Neural progenitor cell (in vitro differentiated cells): Measurements from ENCODE around the gene ZNF385C. TPM values are rescaled to one million over a fixed set of nuclear protein-coding genes. Genes with fewer than 3 reads are reported as not detected.

Experiments
- DNase-seq: peaks from one replicate; pipeline ENCODE4 v3.0.0-alpha.2; 2016; ENCODE audit warnings: low spot score
- H2AFZ ChIP-seq: fragments of 200-600 bp; sonication (generic); replicated peaks from 2 replicates; pipeline ENCODE4 v1.6.1; 2016; ENCODE audit warnings: antibody characterized with exemption
- H3F3A ChIP-seq: fragments of 200-600 bp; sonication (generic); 2 replicates; pipeline ENCODE4 v1.6.1; 2016; ENCODE audit warnings: antibody characterized with exemption, low read depth
- H3K27ac ChIP-seq: fragments of 200-600 bp; sonication (generic); 2 replicates; pipeline ENCODE4 v1.5.1; 2016; ENCODE audit warnings: mild to moderate bottlenecking
- H3K27me3 ChIP-seq: fragments of 200-600 bp; sonication (generic); 2 replicates; pipeline ENCODE4 v1.6.1; 2016; ENCODE audit warnings: mild to moderate bottlenecking, moderate library complexity
- H3K36me3 ChIP-seq: fragments of 200-600 bp; sonication (generic); 2 replicates; pipeline ENCODE4 v1.5.1; 2016
- H3K4me1 ChIP-seq: fragments of 200-600 bp; sonication (generic); 2 replicates; pipeline ENCODE4 v1.6.1; 2016; ENCODE audit warnings: mixed run types
- H3K4me2 ChIP-seq: fragments of 200-600 bp; sonication (generic); 2 replicates; pipeline ENCODE4 v1.6.1; 2016
- H3K4me3 ChIP-seq: fragments of 200-600 bp; sonication (generic); 2 replicates; pipeline ENCODE4 v1.5.1; 2016
- H3K79me2 ChIP-seq: fragments of 200-600 bp; sonication (generic); 2 replicates; pipeline ENCODE4 v1.6.1; 2016; ENCODE audit warnings: low read depth
- H3K9ac ChIP-seq: fragments of 200-600 bp; sonication (generic); 2 replicates; pipeline ENCODE4 v1.6.1; 2016
- H3K9me3 ChIP-seq: fragments of 200-600 bp; sonication (generic); 2 replicates; pipeline ENCODE4 v1.5.1; 2016; ENCODE audit warnings: low read depth
- H4K20me1 ChIP-seq: fragments of 200-600 bp; sonication (generic); 2 replicates; pipeline ENCODE4 v1.6.1; 2016; ENCODE audit warnings: low read depth
- H3K27ac Mint-ChIP-seq: 3 replicates; pipeline ENCODE4 v1.8.0; 2021; ENCODE audit warnings: mixed read lengths
- H3K27me3 Mint-ChIP-seq: 2 replicates; pipeline ENCODE4 v1.8.0; 2022; ENCODE audit warnings: low read depth, mild to moderate bottlenecking, inconsistent platforms, moderate library complexity, mixed read lengths; ENCODE audit not compliant: insufficient read depth
- H3K36me3 Mint-ChIP-seq: 3 replicates; pipeline ENCODE4 v1.8.0; 2021; ENCODE audit warnings: mixed read lengths
- H3K4me1 Mint-ChIP-seq: 3 replicates; pipeline ENCODE4 v1.8.0; 2021; ENCODE audit warnings: mixed read lengths
- H3K4me3 Mint-ChIP-seq: 3 replicates; pipeline ENCODE4 v1.8.0; 2021; ENCODE audit warnings: mild to moderate bottlenecking, moderate library complexity, mixed read lengths
- H3K9me3 Mint-ChIP-seq: 3 replicates; pipeline ENCODE4 v1.8.0; 2020; ENCODE audit warnings: mixed read lengths
- EZH2 ChIP-seq: fragments of 200-600 bp; sonication (generic); IDR thresholded peaks from 2 replicates; pipeline ENCODE4 v1.6.1; 2017; ENCODE audit warnings: antibody characterized with exemption, mild to moderate bottlenecking, moderate library complexity
- EZH2phosphoT487 ChIP-seq: fragments of 200-600 bp; sonication (generic); IDR thresholded peaks from 2 replicates; pipeline ENCODE4 v1.6.1; 2017; ENCODE audit warnings: antibody characterized with exemption
- total RNA-seq: library from RNA; depleted of rRNA; stranded (reverse); fragments of >200 nt; gene quantifications from 2 replicates; pipeline ENCODE4 v1.2.3, GENCODE V29; 2015; ENCODE audit warnings: low replicate concordance
- TF ChIP-seq, protein P1 (sequence below): fragments of 200-600 bp; sonication (generic); IDR thresholded peaks from 2 replicates; pipeline ENCODE4 v1.5.1; 2017; ENCODE audit warnings: antibody characterized with exemption, mild to moderate bottlenecking

Gene ZNF385C
- total RNA-seq, 1 donor from 2014 or later = 5.0 TPM

DNA sequence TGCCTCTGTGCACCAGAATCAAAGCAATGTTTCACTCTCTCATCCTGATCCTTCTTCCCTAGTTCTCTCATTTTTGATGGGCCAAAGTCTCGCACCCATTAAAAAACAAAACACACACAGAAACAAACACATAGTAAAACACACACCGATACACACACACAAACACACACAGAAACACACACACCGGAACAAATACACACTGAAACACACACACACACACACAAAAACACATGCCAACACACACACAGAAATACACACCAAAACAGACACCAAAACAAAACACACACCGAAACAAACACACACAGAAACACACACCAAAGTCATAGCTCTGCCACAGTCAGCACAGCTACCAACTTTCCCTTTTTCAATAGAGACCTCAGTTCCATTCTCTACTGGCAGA lies 33.0 kb upstream of the ZNF385C start:
- peaks cover 14% of the 10 kb centered on the region for H3K79me2 ChIP-seq
- H3K27me3 Mint-ChIP-seq = peaks cover 8% of the 10 kb centered on the region

DNA sequence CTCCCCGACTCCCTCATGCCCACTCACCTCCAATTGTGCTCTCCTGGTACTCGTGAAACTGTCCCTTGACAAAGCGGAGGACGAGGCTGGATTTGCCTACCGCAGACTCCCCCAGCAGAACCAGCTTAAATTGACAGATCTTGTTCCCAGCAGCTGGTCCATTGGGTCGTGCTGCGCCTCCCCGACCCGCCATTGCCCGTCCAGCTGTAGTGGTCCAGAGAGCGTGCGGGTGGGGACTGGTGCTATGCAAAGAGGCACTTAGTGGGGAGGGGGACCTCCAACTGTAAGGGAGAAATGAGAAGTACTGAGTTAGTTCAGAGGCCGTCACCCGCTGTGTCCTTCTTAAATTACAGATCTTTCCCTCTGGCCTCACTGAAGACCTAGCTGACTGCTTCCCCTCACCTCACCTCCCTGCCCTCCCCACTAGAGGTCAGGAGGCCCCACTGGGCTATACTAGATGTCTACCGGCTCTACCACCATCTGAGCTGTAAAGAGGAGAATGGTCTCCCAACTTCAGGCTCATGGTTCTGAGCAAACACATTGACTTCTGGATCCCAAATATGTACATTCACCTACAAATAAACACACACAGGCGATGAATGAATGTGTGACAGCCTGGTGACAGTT lies 32.1 kb upstream of the ZNF385C start:
- Mint-ChIP-seq H3K4me1 (peaks cover 14% of the 10 kb centered on the region), H3K9me3 (no peaks in the 10 kb centered on the region), H3K27ac (no peak overlapping the region), H3K27me3 (peaks cover 8% of the 10 kb centered on the region), H3K36me3 (peaks cover 20% of the 10 kb centered on the region), H3K4me3 (no peak overlapping the region)
- no peak for TF ChIP-seq EZH2phosphoT487
- no peak for TF ChIP-seq EZH2
- TF ChIP-seq, protein P1, sequence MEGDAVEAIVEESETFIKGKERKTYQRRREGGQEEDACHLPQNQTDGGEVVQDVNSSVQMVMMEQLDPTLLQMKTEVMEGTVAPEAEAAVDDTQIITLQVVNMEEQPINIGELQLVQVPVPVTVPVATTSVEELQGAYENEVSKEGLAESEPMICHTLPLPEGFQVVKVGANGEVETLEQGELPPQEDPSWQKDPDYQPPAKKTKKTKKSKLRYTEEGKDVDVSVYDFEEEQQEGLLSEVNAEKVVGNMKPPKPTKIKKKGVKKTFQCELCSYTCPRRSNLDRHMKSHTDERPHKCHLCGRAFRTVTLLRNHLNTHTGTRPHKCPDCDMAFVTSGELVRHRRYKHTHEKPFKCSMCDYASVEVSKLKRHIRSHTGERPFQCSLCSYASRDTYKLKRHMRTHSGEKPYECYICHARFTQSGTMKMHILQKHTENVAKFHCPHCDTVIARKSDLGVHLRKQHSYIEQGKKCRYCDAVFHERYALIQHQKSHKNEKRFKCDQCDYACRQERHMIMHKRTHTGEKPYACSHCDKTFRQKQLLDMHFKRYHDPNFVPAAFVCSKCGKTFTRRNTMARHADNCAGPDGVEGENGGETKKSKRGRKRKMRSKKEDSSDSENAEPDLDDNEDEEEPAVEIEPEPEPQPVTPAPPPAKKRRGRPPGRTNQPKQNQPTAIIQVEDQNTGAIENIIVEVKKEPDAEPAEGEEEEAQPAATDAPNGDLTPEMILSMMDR = no peak
- no peak overlapping the region for H3K4me2 ChIP-seq
- no peak overlapping the region for H3K27ac ChIP-seq
- H3K4me3 ChIP-seq = no peak overlapping the region
- H3K79me2 ChIP-seq = peaks cover 11% of the 10 kb centered on the region
- no peak for DNase-seq
- H3K9ac ChIP-seq = no peak overlapping the region
- peaks cover 4% of the 10 kb centered on the region for H3K36me3 ChIP-seq
- H3K27me3 ChIP-seq = no peaks in the 10 kb centered on the region
- H3F3A ChIP-seq = no peaks in the 10 kb centered on the region
- no peak overlapping the region for H2AFZ ChIP-seq
- H3K9me3 ChIP-seq = no peaks in the 10 kb centered on the region
- no peaks in the 10 kb centered on the region for H3K4me1 ChIP-seq
- peaks cover 32% of the 10 kb centered on the region for H4K20me1 ChIP-seq

More for the DNA sequence above, 33.0 kb upstream of the ZNF385C start:
- H3K27ac Mint-ChIP-seq = no peak overlapping the region
- TF ChIP-seq, protein P1 = no peak
- TF ChIP-seq EZH2phosphoT487 (no peak), EZH2 (no peak)
- H3K36me3 ChIP-seq = peaks cover 4% of the 10 kb centered on the region
- peaks cover 39% of the 10 kb centered on the region for H4K20me1 ChIP-seq
- peaks cover 18% of the 10 kb centered on the region for H3K36me3 Mint-ChIP-seq
- no peak overlapping the region for H3K4me3 ChIP-seq
- no peaks in the 10 kb centered on the region for H3K9me3 ChIP-seq
- H3K27ac ChIP-seq = no peak overlapping the region
- H3K9ac ChIP-seq = no peak overlapping the region
- H3K4me1 Mint-ChIP-seq = peaks cover 14% of the 10 kb centered on the region
- no peak overlapping the region for H3K4me2 ChIP-seq
- H2AFZ ChIP-seq = no peak overlapping the region
- no peaks in the 10 kb centered on the region for H3F3A ChIP-seq
- no peaks in the 10 kb centered on the region for H3K9me3 Mint-ChIP-seq
- DNase-seq = no peak
- H3K4me3 Mint-ChIP-seq = no peak overlapping the region
- no peaks in the 10 kb centered on the region for H3K4me1 ChIP-seq
- H3K27me3 ChIP-seq = no peaks in the 10 kb centered on the region

DNA sequence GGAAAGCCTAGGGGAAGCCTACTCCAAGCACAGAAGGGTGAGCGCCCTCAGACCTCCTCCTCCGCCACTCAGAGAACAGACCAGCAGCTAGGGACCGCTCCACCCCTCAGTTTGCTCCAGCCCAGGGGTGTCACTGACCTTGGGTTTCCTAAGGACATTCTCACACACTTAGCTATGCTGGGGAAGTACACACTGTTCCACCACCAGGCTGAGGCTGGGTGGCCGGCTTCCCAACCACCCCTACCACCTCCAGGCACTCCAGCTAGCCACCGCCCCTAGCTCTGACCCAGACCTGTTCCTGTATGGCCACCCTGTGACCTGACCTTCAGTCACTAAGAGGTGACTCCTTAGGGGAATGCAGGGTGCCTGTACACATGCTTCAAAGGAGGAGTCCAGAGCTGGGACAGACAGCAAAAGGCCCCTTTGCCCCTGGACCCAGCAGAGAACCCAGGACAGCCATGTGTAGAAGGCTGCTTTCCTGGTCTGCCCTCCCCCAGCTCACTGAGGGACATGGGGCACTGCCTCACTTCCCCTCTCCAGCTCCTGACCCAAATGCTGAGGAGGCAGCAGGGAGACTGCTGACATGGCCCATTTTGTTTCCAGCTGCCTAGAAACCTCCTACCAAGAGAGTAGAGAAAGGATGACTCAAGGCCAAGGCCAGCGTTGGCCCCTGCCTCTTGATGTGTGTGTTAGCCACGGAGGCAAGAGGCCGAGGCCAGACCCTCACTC lies 31.0 kb upstream of the ZNF385C start:
- no peak for DNase-seq
- Histone ChIP-seq H2AFZ (no peak overlapping the region), H3K27me3 (no peaks in the 10 kb centered on the region), H3K4me3 (no peak overlapping the region), H3K4me2 (no peak overlapping the region), H3K79me2 (peaks cover 7% of the 10 kb centered on the region), H3F3A (peaks cover 4% of the 10 kb centered on the region), H3K9me3 (no peaks in the 10 kb centered on the region), H3K4me1 (no peaks in the 10 kb centered on the region), H4K20me1 (peaks cover 30% of the 10 kb centered on the region), H3K9ac (no peak overlapping the region), H3K36me3 (peaks cover 4% of the 10 kb centered on the region), H3K27ac (no peak overlapping the region)
- Mint-ChIP-seq H3K9me3 (no peaks in the 10 kb centered on the region), H3K4me3 (no peak overlapping the region), H3K36me3 (peaks cover 22% of the 10 kb centered on the region), H3K4me1 (peaks cover 14% of the 10 kb centered on the region), H3K27ac (no peak overlapping the region), H3K27me3 (peaks cover 8% of the 10 kb centered on the region)
- TF ChIP-seq, protein P1 = no peak
- no peak for TF ChIP-seq EZH2phosphoT487
- TF ChIP-seq EZH2 = no peak
